Measurements from ENCODE around the gene PEX3. TPM values are rescaled to one million over a fixed set of nuclear protein-coding genes. Genes with fewer than 3 reads are reported as not detected.

PEX3 gene
- total RNA-seq, 1 experiment from 2014 or later = 17.9 TPM

GRCh38 chr6:143476545-143476944 lies 25.9 kb downstream of the PEX3 start:
- no peak overlapping the region for H4K5ac ChIP-seq (ENCODE audit: insufficient read length, low read depth, low read length)
- H3K79me2 ChIP-seq (ENCODE audit: insufficient read depth, low read length) = no peaks in the 10 kb centered on the region
- no peaks in the 10 kb centered on the region for H4K20me1 ChIP-seq (ENCODE audit: control insufficient read depth, insufficient read depth, insufficient read length)
- H2AK5ac ChIP-seq (ENCODE audit: insufficient read length, low read length) = no peak overlapping the region
- Mint-ChIP-seq H3K27ac (no peak overlapping the region), H3K4me1 (peaks cover 5 to 9% of the 10 kb centered on the region in 2 experiments; a peak in 2 of 4 replicates), H3K27me3 (ENCODE audit: low read depth) (no peaks in the 10 kb centered on the region), H3K4me3 (no peak overlapping the region), H3K9me3 (no peaks in the 10 kb centered on the region), H3K36me3 (ENCODE audit: insufficient read depth in 1 of 3, low read depth in 3 of 3) (peaks cover 0 to 15% (median 11%) of the 10 kb centered on the region in 3 experiments; a peak in 4 of 7 replicates)
- H3K79me1 ChIP-seq (ENCODE audit: insufficient read depth, low read depth, low read length, poor library complexity, severe bottlenecking) = no peaks in the 10 kb centered on the region
- DNase-seq = no peak
- no peak overlapping the region for H3K56ac ChIP-seq (ENCODE audit: insufficient read length, low read depth, low read length)
- H3K14ac ChIP-seq (ENCODE audit: insufficient read depth, low read length) = no peak overlapping the region
- no peak overlapping the region for H2BK15ac ChIP-seq (ENCODE audit: low read depth, low read length)
- H3K27ac ChIP-seq (ENCODE audit: insufficient read length, low read depth, low read length) = no peak overlapping the region
- no peaks in the 10 kb centered on the region for H3K4me1 ChIP-seq (ENCODE audit: insufficient read depth, low read length)
- H4K8ac ChIP-seq (replicated peaks; ENCODE audit: insufficient read length, low read depth, low read length) = no peak overlapping the region
- no peak overlapping the region for H2BK20ac ChIP-seq (ENCODE audit: low read depth, low read length, poor library complexity, severe bottlenecking)
- no peak overlapping the region for H4K91ac ChIP-seq (ENCODE audit: insufficient read length, low read depth, low read length)
- no peaks in the 10 kb centered on the region for H3K27me3 ChIP-seq (ENCODE audit: insufficient read depth, low read length)
- H3K18ac ChIP-seq (ENCODE audit: insufficient read length, low read depth, low read length) = no peak overlapping the region
- no CpG with 5 or more reads among the region's 1 CpG for WGBS (ENCODE audit: extremely low coverage, insufficient read length, low lambda C conversion rate)
- H3K4me2 ChIP-seq (ENCODE audit: insufficient read depth, insufficient read length, low read length) = no peak overlapping the region
- no peaks in the 10 kb centered on the region for H3K23me2 ChIP-seq (ENCODE audit: insufficient read length, low read depth, low read length, poor library complexity, severe bottlenecking)
- no peak overlapping the region for H3K4ac ChIP-seq (ENCODE audit: low read depth, low read length)
- no peak overlapping the region for H3T11ph ChIP-seq (ENCODE audit: low read length)
- H2BK120ac ChIP-seq (ENCODE audit: low read depth, low read length, poor library complexity, severe bottlenecking) = no peak overlapping the region
- H3K9me3 ChIP-seq (ENCODE audit: control insufficient read depth, low read depth, low read length) = no peaks in the 10 kb centered on the region
- H3K23ac ChIP-seq (ENCODE audit: insufficient read length, low read depth, low read length) = no peak overlapping the region
- no peak overlapping the region for H2BK5ac ChIP-seq (ENCODE audit: insufficient read length, low read length)
- H2AFZ ChIP-seq (ENCODE audit: low read length) = no peak overlapping the region
- no peak overlapping the region for H2BK12ac ChIP-seq (ENCODE audit: insufficient read length, low read depth, low read length)
- no peak overlapping the region for H3K9ac ChIP-seq (ENCODE audit: extremely low read depth, insufficient read length, low read length)
- TF ChIP-seq CTCF (conservative IDR thresholded peaks at IDR 0.05) = no peak
